KMS-11 (cell line): Measurements from ENCODE around the gene AK1.

Experiments used
- H2AFZ ChIP-seq: fragments of 200-600 bp; sonication (generic); 2 replicates; pipeline ENCODE4 v1.6.1; 2016; ENCODE audit warnings: antibody characterized with exemption, mixed run types, low read depth
- H3K27ac ChIP-seq: fragments of 200-600 bp; sonication (generic); 2 replicates; pipeline ENCODE4 v1.6.1; 2016; ENCODE audit warnings: mild to moderate bottlenecking, mixed run types
- H3K27me3 ChIP-seq: fragments of 200-600 bp; sonication (generic); 2 replicates; pipeline ENCODE4 v1.6.1; 2017; ENCODE audit warnings: mild to moderate bottlenecking, low read depth, mixed run types, moderate library complexity; ENCODE audit not compliant: insufficient read depth
- H3K36me3 ChIP-seq: fragments of 200-600 bp; sonication (generic); 2 replicates; pipeline ENCODE4 v1.6.1; 2017; ENCODE audit warnings: mild to moderate bottlenecking, mixed run types; ENCODE audit not compliant: insufficient read depth
- H3K4me1 ChIP-seq: fragments of 200-600 bp; sonication (generic); 2 replicates; pipeline ENCODE4 v1.6.1; 2016; ENCODE audit warnings: mild to moderate bottlenecking, low read depth, mixed run types; ENCODE audit not compliant: poor library complexity, severe bottlenecking
- H3K4me2 ChIP-seq: fragments of 200-600 bp; sonication (generic); 2 replicates; pipeline ENCODE4 v1.7.0; 2016; ENCODE audit warnings: mild to moderate bottlenecking, mixed run types
- H3K4me3 ChIP-seq: fragments of 200-600 bp; sonication (generic); IDR thresholded peaks from 2 replicates; pipeline ENCODE4 v1.6.1; 2017; ENCODE audit warnings: low read depth, low read length, mixed read lengths; ENCODE audit not compliant: insufficient read depth
- H3K79me2 ChIP-seq: fragments of 200-600 bp; sonication (generic); 2 replicates; pipeline ENCODE4 v1.6.1; 2016; ENCODE audit warnings: low read depth, mixed run types; ENCODE audit not compliant: insufficient read depth
- H3K9ac ChIP-seq: fragments of 200-600 bp; sonication (generic); 2 replicates; pipeline ENCODE4 v1.6.1; 2016; ENCODE audit warnings: mild to moderate bottlenecking, mixed run types
- H4K20me1 ChIP-seq: fragments of 200-600 bp; sonication (generic); 2 replicates; pipeline ENCODE4 v1.6.1; 2016; ENCODE audit warnings: mild to moderate bottlenecking, mixed run types; ENCODE audit not compliant: insufficient read depth
- TF ChIP-seq, protein P1 (sequence below): fragments of 200-600 bp; sonication (generic); conservative IDR thresholded peaks from 2 replicates; pipeline ENCODE4 v1.6.1; 2017; ENCODE audit warnings: low read depth, mild to moderate bottlenecking, antibody characterized with exemption, low read length, moderate library complexity, mixed read lengths

Gene AK1

DNA sequence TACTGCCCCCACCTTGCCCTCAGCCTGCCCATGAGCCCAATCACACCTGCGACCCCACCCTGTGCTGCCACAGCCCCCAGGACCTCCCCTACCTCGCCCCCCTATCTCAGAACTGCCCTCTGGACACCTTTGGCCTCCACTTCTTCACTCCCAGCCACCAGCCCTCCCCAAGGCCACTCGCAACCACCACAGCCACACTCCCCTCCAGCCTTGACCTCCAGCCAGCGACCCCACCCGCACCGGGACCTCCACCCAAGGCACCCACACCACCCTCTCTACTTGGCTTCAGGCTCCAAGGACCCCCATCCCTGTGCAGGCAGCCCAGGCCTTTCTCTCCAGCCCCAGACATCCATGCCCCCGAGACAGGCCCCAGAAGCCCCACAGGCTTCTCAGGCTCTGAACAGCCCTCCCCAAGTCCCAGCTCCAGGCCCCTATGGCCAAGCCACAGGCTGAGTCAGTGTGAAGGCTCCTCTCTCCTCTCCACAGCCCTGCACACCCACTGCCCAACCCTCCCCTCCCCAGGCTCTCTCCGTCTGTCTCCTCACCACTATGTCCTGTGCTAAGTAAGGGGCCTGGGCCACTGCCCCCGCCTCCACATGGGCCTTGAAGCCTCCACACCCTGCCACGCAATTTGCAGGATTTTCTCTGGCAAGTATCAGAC is 2.0 kb downstream of the AK1 start:
- TF ChIP-seq, protein P1, sequence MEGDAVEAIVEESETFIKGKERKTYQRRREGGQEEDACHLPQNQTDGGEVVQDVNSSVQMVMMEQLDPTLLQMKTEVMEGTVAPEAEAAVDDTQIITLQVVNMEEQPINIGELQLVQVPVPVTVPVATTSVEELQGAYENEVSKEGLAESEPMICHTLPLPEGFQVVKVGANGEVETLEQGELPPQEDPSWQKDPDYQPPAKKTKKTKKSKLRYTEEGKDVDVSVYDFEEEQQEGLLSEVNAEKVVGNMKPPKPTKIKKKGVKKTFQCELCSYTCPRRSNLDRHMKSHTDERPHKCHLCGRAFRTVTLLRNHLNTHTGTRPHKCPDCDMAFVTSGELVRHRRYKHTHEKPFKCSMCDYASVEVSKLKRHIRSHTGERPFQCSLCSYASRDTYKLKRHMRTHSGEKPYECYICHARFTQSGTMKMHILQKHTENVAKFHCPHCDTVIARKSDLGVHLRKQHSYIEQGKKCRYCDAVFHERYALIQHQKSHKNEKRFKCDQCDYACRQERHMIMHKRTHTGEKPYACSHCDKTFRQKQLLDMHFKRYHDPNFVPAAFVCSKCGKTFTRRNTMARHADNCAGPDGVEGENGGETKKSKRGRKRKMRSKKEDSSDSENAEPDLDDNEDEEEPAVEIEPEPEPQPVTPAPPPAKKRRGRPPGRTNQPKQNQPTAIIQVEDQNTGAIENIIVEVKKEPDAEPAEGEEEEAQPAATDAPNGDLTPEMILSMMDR = no peak
- Histone ChIP-seq H3K36me3 (no peaks in the 10 kb centered on the region), H3K79me2 (no peaks in the 10 kb centered on the region), H3K27ac (no peak overlapping the region), H3K27me3 (no peaks in the 10 kb centered on the region), H3K4me3 (no peak overlapping the region), H3K4me1 (no peaks in the 10 kb centered on the region), H3K4me2 (no peak overlapping the region), H4K20me1 (no peaks in the 10 kb centered on the region), H2AFZ (no peak overlapping the region), H3K9ac (no peak overlapping the region)

DNA sequence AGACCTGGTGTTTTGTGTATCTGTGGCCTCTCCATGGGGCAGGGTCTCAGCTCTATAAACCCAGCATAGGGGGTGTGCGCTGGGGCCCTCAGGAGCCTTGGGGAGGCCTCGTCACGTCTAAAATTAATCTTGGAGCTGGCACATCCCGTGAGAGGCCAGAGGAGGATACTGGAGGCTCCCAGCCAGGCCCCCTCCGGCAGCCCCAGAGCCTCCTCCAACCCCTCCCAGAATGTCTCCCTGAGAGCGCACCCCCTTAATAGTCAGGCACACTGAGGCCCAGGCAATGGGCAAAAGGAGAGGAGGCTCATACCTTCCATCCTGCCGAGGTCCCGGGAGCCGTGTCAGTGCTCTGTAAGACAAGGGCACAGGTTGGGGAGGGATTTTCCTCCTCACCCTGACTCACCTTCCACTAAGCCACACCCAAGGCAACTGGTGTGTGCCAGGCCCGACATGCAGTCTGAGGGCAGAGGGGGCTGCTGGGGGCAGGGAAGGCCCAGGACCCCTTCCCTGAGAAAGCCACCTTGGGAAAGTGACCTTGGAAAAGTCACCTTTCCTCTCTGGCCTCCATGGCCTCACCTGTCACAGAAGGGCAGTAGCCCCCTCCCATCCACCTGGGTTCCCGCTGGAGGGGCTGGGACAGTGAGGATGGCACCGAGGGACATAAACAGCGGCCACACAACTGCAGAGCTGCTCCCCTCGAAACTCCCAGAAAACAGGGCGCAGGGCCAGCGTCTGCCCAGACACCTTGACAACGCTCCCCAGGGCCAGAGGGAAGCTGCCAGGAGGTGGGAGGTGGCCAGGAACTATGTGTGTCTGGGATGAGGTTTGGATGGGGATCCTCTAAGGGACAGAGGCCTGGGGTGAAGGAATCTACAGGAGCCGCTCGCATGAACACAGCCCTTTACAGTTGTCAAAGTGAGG is 2.9 kb downstream of the AK1 start:
- no peak overlapping the region for H3K27ac ChIP-seq
- TF ChIP-seq, protein P1 = no peak
- no peaks in the 10 kb centered on the region for H3K36me3 ChIP-seq
- H3K4me1 ChIP-seq = no peaks in the 10 kb centered on the region
- H3K79me2 ChIP-seq = no peaks in the 10 kb centered on the region
- no peaks in the 10 kb centered on the region for H4K20me1 ChIP-seq
- no peaks in the 10 kb centered on the region for H3K27me3 ChIP-seq
- H3K4me3 ChIP-seq = no peak overlapping the region
- H3K4me2 ChIP-seq = no peak overlapping the region
- H3K9ac ChIP-seq = no peak overlapping the region
- no peak overlapping the region for H2AFZ ChIP-seq

DNA sequence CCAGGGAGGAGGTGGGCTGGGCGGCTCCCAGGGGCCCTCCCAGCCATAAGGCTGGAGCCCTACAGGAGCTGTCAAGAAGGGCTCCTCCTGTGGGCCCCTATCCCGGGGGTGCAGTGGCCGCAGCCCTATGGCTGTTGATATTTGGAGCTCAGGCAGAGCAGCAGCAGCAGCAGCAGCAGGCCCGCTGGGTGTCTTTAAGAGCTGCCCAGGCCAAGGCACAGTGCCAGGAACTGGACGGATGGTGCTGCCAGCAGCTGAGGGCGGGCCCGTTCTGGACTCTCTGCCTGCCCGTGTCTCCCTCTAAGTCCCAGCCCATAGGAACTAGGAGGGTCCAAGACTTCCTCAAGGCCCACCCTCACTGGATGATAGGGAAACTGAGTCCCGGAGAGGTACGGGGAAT is 3.6 kb downstream of the AK1 start:
- no peak overlapping the region for H3K27ac ChIP-seq
- H3K27me3 ChIP-seq = no peaks in the 10 kb centered on the region
- H3K36me3 ChIP-seq = no peaks in the 10 kb centered on the region
- no peak overlapping the region for H3K4me3 ChIP-seq
- TF ChIP-seq, protein P1 = no peak
- no peak overlapping the region for H3K4me2 ChIP-seq
- no peaks in the 10 kb centered on the region for H3K4me1 ChIP-seq
- no peak overlapping the region for H3K9ac ChIP-seq
- H4K20me1 ChIP-seq = no peaks in the 10 kb centered on the region
- H3K79me2 ChIP-seq = no peaks in the 10 kb centered on the region
- H2AFZ ChIP-seq = no peak overlapping the region

DNA sequence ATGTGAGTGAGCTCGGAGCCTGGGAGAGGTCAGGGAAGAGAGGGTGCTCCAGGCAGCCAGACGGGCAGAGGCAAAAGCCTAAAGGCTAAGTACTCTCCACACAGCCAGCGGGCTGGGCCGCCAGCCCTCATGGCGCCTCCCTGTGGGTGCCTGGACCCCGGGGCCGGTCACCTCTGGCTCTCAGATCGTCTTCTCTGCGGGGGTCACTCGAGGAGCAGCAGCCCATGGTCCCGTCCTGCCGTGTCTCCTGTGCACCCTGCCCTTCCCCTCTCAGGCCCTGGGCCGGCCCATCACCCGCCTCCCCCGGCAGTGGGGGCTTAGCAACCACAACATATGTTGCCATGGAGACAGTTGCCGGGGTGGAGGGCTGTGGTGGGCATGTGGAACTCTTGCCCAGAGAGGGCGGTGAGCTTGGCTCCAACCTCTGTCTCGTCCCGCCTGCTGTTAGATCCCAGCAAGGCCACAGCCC is 4.2 kb downstream of the AK1 start:
- Histone ChIP-seq H3K9ac (no peak overlapping the region), H3K4me2 (no peak overlapping the region), H3K27me3 (no peaks in the 10 kb centered on the region), H3K79me2 (no peaks in the 10 kb centered on the region), H3K36me3 (no peaks in the 10 kb centered on the region), H3K27ac (no peak overlapping the region), H3K4me1 (no peaks in the 10 kb centered on the region), H2AFZ (no peak overlapping the region), H3K4me3 (no peak overlapping the region), H4K20me1 (no peaks in the 10 kb centered on the region)
- TF ChIP-seq, protein P1 = no peak
